Kidney (tissue), 14 donors: ENCODE measurements around the gene MYO5B. TPM values are rescaled to one million over a fixed set of nuclear protein-coding genes. Genes with fewer than 3 reads are reported as not detected.
"Not testable (repeated sequence)": the region's sequence is repeated elsewhere in the genome, so short reads cannot be mapped to it uniquely, and the experiment has no call there.

Source experiments
- DNase-seq, 5 donors: peaks; one replicate each; pipeline ENCODE4 v3.0.0-alpha.2; 2013 to 2020
- FAIRE-seq: peaks from 2 replicates; lab custom pipeline; 2012; peaks lifted over from hg19 to GRCh38; lab: Jason Lieb, UNC
- H3K27ac ChIP-seq, 2 donors: one replicate each; pipeline ENCODE4 v1.7.0; 2013; ENCODE audit warnings: low read depth in 2 of 2, low read length in 2 of 2, inconsistent platforms in 1 of 2
- H3K27me3 ChIP-seq: one replicate; pipeline ENCODE4 v1.7.1; 2013; ENCODE audit warnings: low read length, inconsistent platforms; ENCODE audit not compliant: control insufficient read depth, insufficient read depth
- H3K36me3 ChIP-seq, 3 donors: one replicate each; pipeline versions ENCODE4 v1.7.0 to v1.7.1; 2013; ENCODE audit warnings: low read length in 3 of 3, control low read depth in 1 of 3, inconsistent platforms in 1 of 3; ENCODE audit not compliant: insufficient read depth in 3 of 3, control insufficient read depth in 2 of 3
- H3K4me1 ChIP-seq, 3 donors: one replicate each; pipeline versions ENCODE4 v1.7.0 to v1.7.1; 2013; ENCODE audit warnings: low read length in 3 of 3, inconsistent platforms in 1 of 3, low read depth in 1 of 3; ENCODE audit not compliant: control insufficient read depth in 2 of 3, insufficient read depth in 2 of 3
- H3K4me3 ChIP-seq, 3 donors: one replicate each; pipeline versions ENCODE4 v1.7.0 to v1.8.1; 2013; ENCODE audit warnings: low read length in 3 of 3, control low read depth in 1 of 3, inconsistent platforms in 1 of 3
- H3K9ac ChIP-seq, 3 donors: one replicate each; pipeline versions ENCODE4 v1.7.0 to v1.7.1; 2013; ENCODE audit warnings: low read length in 3 of 3, control low read depth in 1 of 3, inconsistent platforms in 1 of 3
- H3K9me3 ChIP-seq, 3 donors: one replicate each; pipeline versions ENCODE4 v1.7.0 to v1.7.1; 2013; ENCODE audit warnings: low read length in 3 of 3, control low read depth in 1 of 3, inconsistent platforms in 1 of 3; ENCODE audit not compliant: control insufficient read depth in 2 of 3, insufficient read depth in 1 of 3
- intact Hi-C: fragments of 100-400 bp; cut with DNase I; formaldehyde crosslinking; loops from one replicate; pipeline ENCODE4 v1.11.1; 2022
- polyA plus RNA-seq: library from polyadenylated mRNA; stranded (reverse); fragments of 350-450 nt; fragmentation: Illumina TruSeq; extraction: RNeasy Lipid Tissue Mini Kit (QIAGEN cat#74804); gene quantifications from one replicate; pipeline ENCODE4 v1.2.3, GENCODE V29; 2014; ENCODE audit warnings: low read depth, low replicate concordance; ENCODE audit not compliant: insufficient read depth
- total RNA-seq: library from RNA; stranded (reverse); fragmentation: NEBNext Ultra II Directional; extraction: Animal tissue kit (Norgen Biotek cat#: 25700); gene quantifications from one replicate; pipeline ENCODE4 v1.2.1, GENCODE V29; 2021
- TF ChIP-seq, protein P1 (sequence below): IDR thresholded peaks from 3 replicates; pipeline ENCODE4 v1.5.1; 2012; ENCODE audit warnings: mild to moderate bottlenecking, moderate library complexity, borderline replicate concordance; ENCODE audit not compliant: insufficient read depth; ENCODE audit errors: extremely low read depth
- donor health status: control.
- donor health status: control.
- donor health status: control.
- donor health status: control.
- donor health status: control.
- donor health status: DM: yes; HTN: yes; CAD: no.
- donor health status: Normal renal cell carcinoma (clear cell type).

The MYO5B gene
- total and polyA plus RNA-seq, 2 donors from 2014 or later = 17.8 to 43.8 TPM

- Histone ChIP-seq H3K4me3 (no peak overlapping the region), H3K36me3 (no peaks in the 10 kb centered on the region), H3K27me3 (no peaks in the 10 kb centered on the region), H3K9ac (no peak overlapping the region), H3K9me3 (no peaks in the 10 kb centered on the region), H3K27ac (no peak overlapping the region), H3K4me1 (no peaks in the 10 kb centered on the region)
- FAIRE-seq (no peak), DNase-seq (peak in 1 of 5 donors; percentile 83)
- intact Hi-C loops = no loop called here
- TF ChIP-seq, protein P1, sequence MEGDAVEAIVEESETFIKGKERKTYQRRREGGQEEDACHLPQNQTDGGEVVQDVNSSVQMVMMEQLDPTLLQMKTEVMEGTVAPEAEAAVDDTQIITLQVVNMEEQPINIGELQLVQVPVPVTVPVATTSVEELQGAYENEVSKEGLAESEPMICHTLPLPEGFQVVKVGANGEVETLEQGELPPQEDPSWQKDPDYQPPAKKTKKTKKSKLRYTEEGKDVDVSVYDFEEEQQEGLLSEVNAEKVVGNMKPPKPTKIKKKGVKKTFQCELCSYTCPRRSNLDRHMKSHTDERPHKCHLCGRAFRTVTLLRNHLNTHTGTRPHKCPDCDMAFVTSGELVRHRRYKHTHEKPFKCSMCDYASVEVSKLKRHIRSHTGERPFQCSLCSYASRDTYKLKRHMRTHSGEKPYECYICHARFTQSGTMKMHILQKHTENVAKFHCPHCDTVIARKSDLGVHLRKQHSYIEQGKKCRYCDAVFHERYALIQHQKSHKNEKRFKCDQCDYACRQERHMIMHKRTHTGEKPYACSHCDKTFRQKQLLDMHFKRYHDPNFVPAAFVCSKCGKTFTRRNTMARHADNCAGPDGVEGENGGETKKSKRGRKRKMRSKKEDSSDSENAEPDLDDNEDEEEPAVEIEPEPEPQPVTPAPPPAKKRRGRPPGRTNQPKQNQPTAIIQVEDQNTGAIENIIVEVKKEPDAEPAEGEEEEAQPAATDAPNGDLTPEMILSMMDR = no peak
Measured at GRCh38 chr18:50097702-50098101, 97.2 kb downstream of the MYO5B start.

- Histone ChIP-seq H3K4me1 (no peaks in the 10 kb centered on the region), H3K9ac (no peak overlapping the region), H3K36me3 (no peaks in the 10 kb centered on the region), H3K9me3 (no peaks in the 10 kb centered on the region), H3K27me3 (no peaks in the 10 kb centered on the region), H3K4me3 (no peak overlapping the region), H3K27ac (no peak overlapping the region)
- TF ChIP-seq, protein P1 = no peak
- FAIRE-seq (no peak), DNase-seq (no peak)
- intact Hi-C loops = no loop called here
Measured at GRCh38 chr18:50096766-50097435, 98.0 kb downstream of the MYO5B start.

GRCh38 chr18:50094786-50095185 lies 100.2 kb downstream of the MYO5B start:
- H3K9me3 ChIP-seq, DNase-seq, FAIRE-seq, H3K4me1 ChIP-seq, intact Hi-C loops, H3K4me3 ChIP-seq, H3K9ac ChIP-seq, H3K36me3 ChIP-seq, H3K27me3 ChIP-seq, H3K27ac ChIP-seq: not testable (repeated sequence)

GRCh38 chr18:50094221-50094773 lies 100.7 kb downstream of the MYO5B start:
- DNase-seq (no peak), FAIRE-seq (no peak)
- H3K9ac ChIP-seq = no peak overlapping the region
- no peak overlapping the region for H3K4me3 ChIP-seq
- no peak overlapping the region for H3K27ac ChIP-seq
- H3K27me3 ChIP-seq = no peaks in the 10 kb centered on the region
- TF ChIP-seq, protein P1 = no peak
- H3K9me3 ChIP-seq = no peaks in the 10 kb centered on the region
- H3K4me1 ChIP-seq = no peaks in the 10 kb centered on the region
- intact Hi-C loops = no loop called here
- H3K36me3 ChIP-seq = no peaks in the 10 kb centered on the region
